HG03469 (cell line): ENCODE data around the gene CACNA2D1.

Experiments
- ATAC-seq: cut with Tn5 transposase; IDR thresholded peaks from one replicate; pipeline ENCODE4 v1.9.1; 2021; ENCODE audit warnings: mild to moderate bottlenecking, moderate library complexity, moderate number of reproducible peaks; ENCODE audit not compliant: unreplicated experiment

The CACNA2D1 gene

GRCh38 chr7:82443547-82444219, at the start of gene CACNA2D1:
Gene CACNA2D1, minus strand, starts transcription at chr7:82443777.
- no peak for ATAC-seq

GRCh38 chr7:82481499-82482097, 38.0 kb upstream of the CACNA2D1 start:
- peak; percentile 48 for ATAC-seq

GRCh38 chr7:82477733-82478515, 34.3 kb upstream of the CACNA2D1 start:
- no peak for ATAC-seq

GRCh38 chr7:82472966-82473365, 29.4 kb upstream of the CACNA2D1 start:
- ATAC-seq: no peak

- no peak for ATAC-seq
Measured at GRCh38 chr7:82471351-82472020, 27.9 kb upstream of the CACNA2D1 start.

- ATAC-seq: no peak
Measured at GRCh38 chr7:82469207-82469606, 25.6 kb upstream of the CACNA2D1 start.

GRCh38 chr7:82468435-82468834, 24.9 kb upstream of the CACNA2D1 start:
- no peak for ATAC-seq

GRCh38 chr7:82467020-82467419, 23.4 kb upstream of the CACNA2D1 start:
- no peak for ATAC-seq

- no peak for ATAC-seq
Measured at GRCh38 chr7:82464372-82464771, 20.8 kb upstream of the CACNA2D1 start.

- no peak for ATAC-seq
Measured at GRCh38 chr7:82455295-82455694, 11.7 kb upstream of the CACNA2D1 start.

- no peak for ATAC-seq
Measured at GRCh38 chr7:82450759-82451158, 7.2 kb upstream of the CACNA2D1 start.

GRCh38 chr7:82449910-82450309, 6.3 kb upstream of the CACNA2D1 start:
- no peak for ATAC-seq

GRCh38 chr7:82446897-82447296, 3.3 kb upstream of the CACNA2D1 start:
- no peak for ATAC-seq

GRCh38 chr7:82445271-82445670, 1.7 kb upstream of the CACNA2D1 start:
- no peak for ATAC-seq

GRCh38 chr7:82444220-82444909, 788 bp upstream of the CACNA2D1 start:
- no peak for ATAC-seq

GRCh38 chr7:82443036-82443546, 486 bp downstream of the CACNA2D1 start:
- no peak for ATAC-seq

- no peak for ATAC-seq
Measured at GRCh38 chr7:82442492-82443035, 1.0 kb downstream of the CACNA2D1 start.

GRCh38 chr7:82441669-82442478, 1.7 kb downstream of the CACNA2D1 start:
- no peak for ATAC-seq

- no peak for ATAC-seq
Measured at GRCh38 chr7:82438521-82438920, 5.1 kb downstream of the CACNA2D1 start.
